K562 (cell line): ENCODE results near the gene CCDC171.

ENCODE experiments used
- POLR2AphosphoS5 ChIP-seq: IDR thresholded peaks from 2 replicates; pipeline ENCODE4 v1.6.1; 2011; ENCODE audit warnings: mild to moderate bottlenecking, low read depth, low read length, moderate library complexity; ENCODE audit not compliant: control insufficient read depth, insufficient read depth
- SP1 ChIP-seq: sonication (generic); formaldehyde crosslinking; IDR thresholded peaks from 2 replicates; pipeline ENCODE4 v1.8.1; 2022; ENCODE audit warnings: mild to moderate bottlenecking, missing genetic modification reagents
- ZNF12 ChIP-seq: sonication (generic); formaldehyde crosslinking; IDR thresholded peaks from 2 replicates; pipeline ENCODE4 v1.4.0; 2020; ENCODE audit warnings: mild to moderate bottlenecking, missing genetic modification reagents
- TF ChIP-seq, protein P1 (sequence below): fragments of 450-650 bp; IDR thresholded peaks from 2 replicates; pipeline ENCODE4 v1.6.1; 2016; ENCODE audit warnings: antibody characterized with exemption
- TF ChIP-seq, protein P2 (sequence below): fragments of 450-650 bp; IDR thresholded peaks from 2 replicates; pipeline ENCODE4 v1.6.1; 2016

DNA sequence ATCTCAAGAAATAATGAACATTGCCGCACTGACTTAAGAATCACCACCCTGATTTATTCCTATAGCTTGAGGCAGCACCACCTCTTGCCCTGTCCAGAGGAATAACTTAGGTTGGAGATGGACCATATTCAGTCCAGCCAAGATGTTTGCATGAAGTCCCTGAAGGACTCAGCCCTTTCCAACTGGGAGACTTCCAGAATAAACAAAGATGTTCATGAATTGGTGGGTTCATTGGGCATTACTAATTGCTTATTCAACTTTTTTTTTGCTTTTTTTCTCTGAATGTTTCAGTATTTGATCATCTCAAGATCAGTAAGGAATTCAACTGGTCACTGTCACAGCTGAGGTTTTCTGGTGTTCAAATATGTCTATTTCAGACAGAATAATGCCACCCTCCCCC, 470.6 kb downstream of the CCDC171 start:
- TF ChIP-seq POLR2AphosphoS5, result no peak
- TF ChIP-seq ZNF12, result no peak
- TF ChIP-seq, protein P1, sequence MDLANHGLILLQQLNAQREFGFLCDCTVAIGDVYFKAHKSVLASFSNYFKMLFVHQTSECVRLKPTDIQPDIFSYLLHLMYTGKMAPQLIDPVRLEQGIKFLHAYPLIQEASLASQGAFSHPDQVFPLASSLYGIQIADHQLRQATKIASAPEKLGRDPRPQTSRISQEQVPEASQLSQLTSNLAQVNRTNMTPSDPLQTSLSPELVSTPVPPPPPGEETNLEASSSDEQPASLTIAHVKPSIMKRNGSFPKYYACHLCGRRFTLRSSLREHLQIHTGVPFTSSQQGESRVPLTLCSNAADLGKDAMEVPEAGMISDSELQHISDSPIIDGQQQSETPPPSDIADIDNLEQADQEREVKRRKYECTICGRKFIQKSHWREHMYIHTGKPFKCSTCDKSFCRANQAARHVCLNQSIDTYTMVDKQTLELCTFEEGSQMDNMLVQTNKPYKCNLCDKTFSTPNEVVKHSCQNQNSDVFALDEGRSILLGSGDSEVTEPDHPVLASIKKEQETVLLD, result no peak
- no peak for TF ChIP-seq SP1 (CRISPR knock-in tag)
- TF ChIP-seq, protein P2, sequence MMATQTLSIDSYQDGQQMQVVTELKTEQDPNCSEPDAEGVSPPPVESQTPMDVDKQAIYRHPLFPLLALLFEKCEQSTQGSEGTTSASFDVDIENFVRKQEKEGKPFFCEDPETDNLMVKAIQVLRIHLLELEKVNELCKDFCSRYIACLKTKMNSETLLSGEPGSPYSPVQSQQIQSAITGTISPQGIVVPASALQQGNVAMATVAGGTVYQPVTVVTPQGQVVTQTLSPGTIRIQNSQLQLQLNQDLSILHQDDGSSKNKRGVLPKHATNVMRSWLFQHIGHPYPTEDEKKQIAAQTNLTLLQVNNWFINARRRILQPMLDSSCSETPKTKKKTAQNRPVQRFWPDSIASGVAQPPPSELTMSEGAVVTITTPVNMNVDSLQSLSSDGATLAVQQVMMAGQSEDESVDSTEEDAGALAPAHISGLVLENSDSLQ, result no peak
